ENCODE results near the gene STAC.
"Not testable (repeated sequence)": the region's sequence is repeated elsewhere in the genome, so short reads cannot be mapped to it uniquely, and the experiment has no call there.

STAC gene

GRCh38 chr3:36417237-36417636 lies 36.9 kb downstream of the STAC start:
- DNase-seq, result no peak

GRCh38 chr3:36418296-36418695 lies 38.0 kb downstream of the STAC start:
- DNase-seq, result no peak

- no peak for DNase-seq
These were observed 48.1 kb downstream of the STAC start for GRCh38 chr3:36428445-36428844.

- DNase-seq, result no peak
These were observed 49.7 kb downstream of the STAC start for GRCh38 chr3:36429986-36430485.

GRCh38 chr3:36433511-36433910 lies 53.2 kb downstream of the STAC start:
- no peak for DNase-seq

- no peak for DNase-seq
These were observed 54.6 kb downstream of the STAC start for GRCh38 chr3:36434687-36435426.

- no peak for DNase-seq
These were observed 62.9 kb downstream of the STAC start for GRCh38 chr3:36443028-36443686.

- no peak for DNase-seq
These were observed 64.6 kb downstream of the STAC start for GRCh38 chr3:36444909-36445308.

- DNase-seq, result no peak
These were observed 66.0 kb downstream of the STAC start for GRCh38 chr3:36446276-36446675.

- no peak for DNase-seq
These were observed 66.8 kb downstream of the STAC start for GRCh38 chr3:36447061-36447460.

- DNase-seq, result no peak
These were observed 71.5 kb downstream of the STAC start for GRCh38 chr3:36451816-36452215.

- DNase-seq, result not testable (repeated sequence)
These were observed 72.9 kb downstream of the STAC start for GRCh38 chr3:36453213-36453612.

GRCh38 chr3:36453896-36454295 lies 73.6 kb downstream of the STAC start:
- DNase-seq, result not testable (repeated sequence)

GRCh38 chr3:36455406-36455805 lies 75.1 kb downstream of the STAC start:
- no peak for DNase-seq

GRCh38 chr3:36456784-36457183 lies 76.5 kb downstream of the STAC start:
- no peak for DNase-seq

GRCh38 chr3:36457667-36458066 lies 77.4 kb downstream of the STAC start:
- no peak for DNase-seq

- no peak for DNase-seq
These were observed 78.9 kb downstream of the STAC start for GRCh38 chr3:36459177-36459576.

- no peak for DNase-seq
These were observed 81.3 kb downstream of the STAC start for GRCh38 chr3:36461597-36461996.

- not testable (repeated sequence) for DNase-seq
These were observed 91.7 kb downstream of the STAC start for GRCh38 chr3:36472045-36472444.

- DNase-seq, result no peak
These were observed 95.3 kb downstream of the STAC start for GRCh38 chr3:36475558-36475957.

GRCh38 chr3:36476286-36476942 lies 96.1 kb downstream of the STAC start:
- DNase-seq, result no peak

- DNase-seq, result no peak
These were observed 97.4 kb downstream of the STAC start for GRCh38 chr3:36477655-36478054.

- DNase-seq, result no peak
These were observed 100.8 kb downstream of the STAC start for GRCh38 chr3:36480911-36481648.
